ENCODE measurements around the gene BSN. TPM values are rescaled to one million over a fixed set of nuclear protein-coding genes. Genes with fewer than 3 reads are reported as not detected.

BSN gene
- polyA plus RNA-seq, 2 donors = 0.01 to 0.08 TPM

- Histone ChIP-seq H3K9me3 (ENCODE audit: control insufficient read depth in 2 of 2, insufficient read depth in 1 of 2, low read depth in 1 of 2, low read length in 1 of 2) (no peaks in the 10 kb centered on the region), H3K27ac (ENCODE audit: low read depth in 2 of 2, low read length in 1 of 2) (no peak overlapping the region), H3K27me3 (ENCODE audit: control insufficient read depth in 1 of 2, insufficient read depth in 2 of 2, low read length in 2 of 2) (no peaks in the 10 kb centered on the region), H3K4me3 (ENCODE audit: low read depth in 1 of 2, low read length in 2 of 2) (no peak overlapping the region), H3K4me1 (ENCODE audit: control insufficient read depth in 2 of 2, insufficient read depth in 2 of 2, low read length in 1 of 2) (peaks cover 4 to 14% of the 10 kb centered on the region in 2 donors), H3K36me3 (ENCODE audit: control insufficient read depth in 2 of 2, insufficient read depth in 2 of 2, low read length in 1 of 2) (peaks cover 0 to 8% of the 10 kb centered on the region in 2 donors)
- WGBS, 2 donors = 69 to 84% methylated on average over 2 of the region's 2 CpGs
These were observed 34.3 kb upstream of the BSN start for GRCh38 chr3:49519916-49520385.

GRCh38 chr3:49523756-49524747 lies 30.2 kb upstream of the BSN start:
- Histone ChIP-seq H3K27me3 (ENCODE audit: control insufficient read depth in 1 of 2, insufficient read depth in 2 of 2, low read length in 2 of 2) (no peaks in the 10 kb centered on the region), H3K27ac (ENCODE audit: low read depth in 2 of 2, low read length in 1 of 2) (peak overlapping the region; percentile 36 to 79)

GRCh38 chr3:49529567-49529966 lies 24.7 kb upstream of the BSN start:
- Histone ChIP-seq H3K36me3 (ENCODE audit: control insufficient read depth in 2 of 2, insufficient read depth in 2 of 2, low read length in 1 of 2) (peaks cover 16 to 26% of the 10 kb centered on the region in 2 donors), H3K27ac (ENCODE audit: low read depth in 2 of 2, low read length in 1 of 2) (no peak overlapping the region), H3K4me3 (ENCODE audit: low read depth in 1 of 2, low read length in 2 of 2) (no peak overlapping the region), H3K4me1 (ENCODE audit: control insufficient read depth in 2 of 2, insufficient read depth in 2 of 2, low read length in 1 of 2) (peaks cover 2% of the 10 kb centered on the region in 2 donors), H3K27me3 (ENCODE audit: control insufficient read depth in 1 of 2, insufficient read depth in 2 of 2, low read length in 2 of 2) (no peaks in the 10 kb centered on the region), H3K9me3 (ENCODE audit: control insufficient read depth in 2 of 2, insufficient read depth in 1 of 2, low read depth in 1 of 2, low read length in 1 of 2) (no peaks in the 10 kb centered on the region)

More at GRCh38 chr3:49523756-49524747, 30.2 kb upstream of the BSN start:
- H3K9me3 ChIP-seq (ENCODE audit: control insufficient read depth in 2 of 2, insufficient read depth in 1 of 2, low read depth in 1 of 2, low read length in 1 of 2) = no peaks in the 10 kb centered on the region
- WGBS, 2 donors = 56 to 58% methylated on average over 5 of the region's 5 CpGs
- peaks cover 4 to 14% of the 10 kb centered on the region in 2 donors for H3K4me1 ChIP-seq (ENCODE audit: control insufficient read depth in 2 of 2, insufficient read depth in 2 of 2, low read length in 1 of 2)
- H3K4me3 ChIP-seq (ENCODE audit: low read depth in 1 of 2, low read length in 2 of 2) = no peak overlapping the region
- peaks cover 0 to 6% of the 10 kb centered on the region in 2 donors for H3K36me3 ChIP-seq (ENCODE audit: control insufficient read depth in 2 of 2, insufficient read depth in 2 of 2, low read length in 1 of 2)

GRCh38 chr3:49530231-49530630 lies 24.0 kb upstream of the BSN start:
- H3K9me3 ChIP-seq (ENCODE audit: control insufficient read depth in 2 of 2, insufficient read depth in 1 of 2, low read depth in 1 of 2, low read length in 1 of 2) = no peaks in the 10 kb centered on the region
- WGBS, 2 donors = 81 to 82% methylated on average over 5 of the region's 5 CpGs
- peaks cover 16 to 26% of the 10 kb centered on the region in 2 donors for H3K36me3 ChIP-seq (ENCODE audit: control insufficient read depth in 2 of 2, insufficient read depth in 2 of 2, low read length in 1 of 2)
- no peaks in the 10 kb centered on the region for H3K27me3 ChIP-seq (ENCODE audit: control insufficient read depth in 1 of 2, insufficient read depth in 2 of 2, low read length in 2 of 2)
- no peak overlapping the region for H3K4me3 ChIP-seq (ENCODE audit: low read depth in 1 of 2, low read length in 2 of 2)
- H3K27ac ChIP-seq (ENCODE audit: low read depth in 2 of 2, low read length in 1 of 2) = no peak overlapping the region
- peaks cover 0 to 2% of the 10 kb centered on the region in 2 donors for H3K4me1 ChIP-seq (ENCODE audit: control insufficient read depth in 2 of 2, insufficient read depth in 2 of 2, low read length in 1 of 2)

- H3K27ac ChIP-seq (ENCODE audit: low read depth in 2 of 2, low read length in 1 of 2) = no peak overlapping the region
- 93 to 95% methylated on average over 8 of the region's 8 CpGs for WGBS, 2 donors
- H3K27me3 ChIP-seq (ENCODE audit: control insufficient read depth in 1 of 2, insufficient read depth in 2 of 2, low read length in 2 of 2) = no peaks in the 10 kb centered on the region
- no peaks in the 10 kb centered on the region for H3K9me3 ChIP-seq (ENCODE audit: control insufficient read depth in 2 of 2, insufficient read depth in 1 of 2, low read depth in 1 of 2, low read length in 1 of 2)
- H3K4me1 ChIP-seq (ENCODE audit: control insufficient read depth in 2 of 2, insufficient read depth in 2 of 2, low read length in 1 of 2) = peaks cover 0 to 2% of the 10 kb centered on the region in 2 donors
- no peak overlapping the region for H3K4me3 ChIP-seq (ENCODE audit: low read depth in 1 of 2, low read length in 2 of 2)
- peaks cover 16 to 26% of the 10 kb centered on the region in 2 donors for H3K36me3 ChIP-seq (ENCODE audit: control insufficient read depth in 2 of 2, insufficient read depth in 2 of 2, low read length in 1 of 2)
These were observed 23.6 kb upstream of the BSN start for GRCh38 chr3:49530701-49531100.

- H3K4me3 ChIP-seq (ENCODE audit: low read depth in 1 of 2, low read length in 2 of 2) = no peak overlapping the region
- H3K36me3 ChIP-seq (ENCODE audit: control insufficient read depth in 2 of 2, insufficient read depth in 2 of 2, low read length in 1 of 2) = peaks cover 16 to 26% of the 10 kb centered on the region in 2 donors
- H3K9me3 ChIP-seq (ENCODE audit: control insufficient read depth in 2 of 2, insufficient read depth in 1 of 2, low read depth in 1 of 2, low read length in 1 of 2) = no peaks in the 10 kb centered on the region
- no peaks in the 10 kb centered on the region for H3K27me3 ChIP-seq (ENCODE audit: control insufficient read depth in 1 of 2, insufficient read depth in 2 of 2, low read length in 2 of 2)
- no peak overlapping the region for H3K27ac ChIP-seq (ENCODE audit: low read depth in 2 of 2, low read length in 1 of 2)
- WGBS, 2 donors = 86 to 89% methylated on average over 10 of the region's 10 CpGs
- H3K4me1 ChIP-seq (ENCODE audit: control insufficient read depth in 2 of 2, insufficient read depth in 2 of 2, low read length in 1 of 2) = peaks cover 0 to 2% of the 10 kb centered on the region in 2 donors
These were observed 23.1 kb upstream of the BSN start for GRCh38 chr3:49531218-49531617.

- Histone ChIP-seq H3K27me3 (ENCODE audit: control insufficient read depth in 1 of 2, insufficient read depth in 2 of 2, low read length in 2 of 2) (no peaks in the 10 kb centered on the region), H3K4me3 (ENCODE audit: low read depth in 1 of 2, low read length in 2 of 2) (no peak overlapping the region), H3K27ac (ENCODE audit: low read depth in 2 of 2, low read length in 1 of 2) (no peak overlapping the region), H3K36me3 (ENCODE audit: control insufficient read depth in 2 of 2, insufficient read depth in 2 of 2, low read length in 1 of 2) (peaks cover 16 to 26% of the 10 kb centered on the region in 2 donors), H3K4me1 (ENCODE audit: control insufficient read depth in 2 of 2, insufficient read depth in 2 of 2, low read length in 1 of 2) (peaks cover 0 to 2% of the 10 kb centered on the region in 2 donors), H3K9me3 (ENCODE audit: control insufficient read depth in 2 of 2, insufficient read depth in 1 of 2, low read depth in 1 of 2, low read length in 1 of 2) (no peaks in the 10 kb centered on the region)
- 94% methylated on average over 16 of the region's 16 CpGs for WGBS, 2 donors
These were observed 22.6 kb upstream of the BSN start for GRCh38 chr3:49531715-49532114.

GRCh38 chr3:49533031-49533430 lies 21.2 kb upstream of the BSN start:
- peaks cover 16 to 26% of the 10 kb centered on the region in 2 donors for H3K36me3 ChIP-seq (ENCODE audit: control insufficient read depth in 2 of 2, insufficient read depth in 2 of 2, low read length in 1 of 2)
- no peaks in the 10 kb centered on the region for H3K9me3 ChIP-seq (ENCODE audit: control insufficient read depth in 2 of 2, insufficient read depth in 1 of 2, low read depth in 1 of 2, low read length in 1 of 2)
- peaks cover 0 to 2% of the 10 kb centered on the region in 2 donors for H3K4me1 ChIP-seq (ENCODE audit: control insufficient read depth in 2 of 2, insufficient read depth in 2 of 2, low read length in 1 of 2)
- no peak overlapping the region for H3K27ac ChIP-seq (ENCODE audit: low read depth in 2 of 2, low read length in 1 of 2)
- H3K4me3 ChIP-seq (ENCODE audit: low read depth in 1 of 2, low read length in 2 of 2) = no peak overlapping the region
- H3K27me3 ChIP-seq (ENCODE audit: control insufficient read depth in 1 of 2, insufficient read depth in 2 of 2, low read length in 2 of 2) = no peaks in the 10 kb centered on the region
- 91 to 96% methylated on average over 13 of the region's 13 CpGs for WGBS, 2 donors

GRCh38 chr3:49533786-49534519 lies 20.3 kb upstream of the BSN start:
- WGBS, 2 donors = 84 to 89% methylated on average over 9 of the region's 9 CpGs
- H3K4me3 ChIP-seq (ENCODE audit: low read depth in 1 of 2, low read length in 2 of 2) = no peak overlapping the region
- H3K27ac ChIP-seq (ENCODE audit: low read depth in 2 of 2, low read length in 1 of 2) = no peak overlapping the region
- H3K27me3 ChIP-seq (ENCODE audit: control insufficient read depth in 1 of 2, insufficient read depth in 2 of 2, low read length in 2 of 2) = no peaks in the 10 kb centered on the region
- no peaks in the 10 kb centered on the region for H3K9me3 ChIP-seq (ENCODE audit: control insufficient read depth in 2 of 2, insufficient read depth in 1 of 2, low read depth in 1 of 2, low read length in 1 of 2)
- peaks cover 16 to 26% of the 10 kb centered on the region in 2 donors for H3K36me3 ChIP-seq (ENCODE audit: control insufficient read depth in 2 of 2, insufficient read depth in 2 of 2, low read length in 1 of 2)
- H3K4me1 ChIP-seq (ENCODE audit: control insufficient read depth in 2 of 2, insufficient read depth in 2 of 2, low read length in 1 of 2) = peaks cover 0 to 2% of the 10 kb centered on the region in 2 donors

Measured in esophagus (tissue), 2 donors.